Urinary bladder (tissue), 4 donors: ENCODE measurements around the gene TMC2. TPM values are rescaled to one million over a fixed set of nuclear protein-coding genes. Genes with fewer than 3 reads are reported as not detected.
A peak's percentile ranks its signal among the peaks of the same experiment; 100 is the strongest.

Source experiments
- DNase-seq: peaks from one replicate; pipeline ENCODE4 v3.0.0-alpha.2; 2015; ENCODE audit errors: extremely low spot score
- H3K27ac ChIP-seq: one replicate; pipeline ENCODE4 v1.5.1; 2013; ENCODE audit warnings: low read depth, mild to moderate bottlenecking, moderate library complexity
- H3K36me3 ChIP-seq: one replicate; pipeline ENCODE4 v1.6.1; 2013; ENCODE audit warnings: mild to moderate bottlenecking, moderate library complexity; ENCODE audit not compliant: insufficient read depth
- H3K4me1 ChIP-seq: one replicate; pipeline ENCODE4 v1.6.1; 2013; ENCODE audit warnings: mild to moderate bottlenecking, moderate library complexity; ENCODE audit not compliant: insufficient read depth
- H3K4me3 ChIP-seq: one replicate; pipeline ENCODE4 v1.5.1; 2013; ENCODE audit warnings: low read depth, low read length
- WGBS: extraction: QIAGEN DNeasy Blood & Tissue Kit; methylation state at CpG from one replicate; pipeline ENCODE4 v1.1.7; 2013; 5-methylcytosine and 5-hydroxymethylcytosine counted together
- polyA plus RNA-seq: library from polyadenylated mRNA; stranded (reverse); fragments of 200-250 nt; gene quantifications from one replicate; pipeline ENCODE4 v1.2.3, GENCODE V29; 2013
- total RNA-seq: library from RNA; depleted of rRNA; stranded (reverse); fragments of >200 nt; gene quantifications from one replicate; pipeline ENCODE4 v1.2.3, GENCODE V29; 2014
- donor health status: healthy with polysubstance abuse.
- donor health status: healthy.

TMC2 gene
- total and polyA plus RNA-seq, 2 donors: 0.16 to 0.34 TPM

DNA sequence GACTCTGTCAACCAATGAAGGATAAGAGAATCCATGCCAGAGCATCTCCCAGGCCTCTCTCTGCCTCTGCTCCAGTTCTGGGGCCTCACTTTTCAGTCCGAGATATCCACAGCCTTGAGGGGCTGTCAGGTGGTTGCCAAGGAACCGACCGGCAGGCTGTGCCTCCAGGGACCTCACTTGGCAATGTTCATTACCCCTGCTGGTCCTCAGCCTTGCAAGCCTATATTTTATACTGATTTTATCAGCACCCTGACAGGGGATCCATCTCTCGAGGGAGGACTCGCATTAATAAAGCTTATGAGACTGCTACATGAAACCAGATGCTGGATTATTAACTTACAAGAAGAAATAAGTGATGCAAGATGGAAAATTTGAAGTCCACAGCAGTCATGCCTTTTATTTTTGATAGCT is 39.9 kb downstream of the TMC2 start:
- 25% methylated on average over 5 of the region's 5 CpGs for WGBS
- peak; percentile 51 for DNase-seq

DNA sequence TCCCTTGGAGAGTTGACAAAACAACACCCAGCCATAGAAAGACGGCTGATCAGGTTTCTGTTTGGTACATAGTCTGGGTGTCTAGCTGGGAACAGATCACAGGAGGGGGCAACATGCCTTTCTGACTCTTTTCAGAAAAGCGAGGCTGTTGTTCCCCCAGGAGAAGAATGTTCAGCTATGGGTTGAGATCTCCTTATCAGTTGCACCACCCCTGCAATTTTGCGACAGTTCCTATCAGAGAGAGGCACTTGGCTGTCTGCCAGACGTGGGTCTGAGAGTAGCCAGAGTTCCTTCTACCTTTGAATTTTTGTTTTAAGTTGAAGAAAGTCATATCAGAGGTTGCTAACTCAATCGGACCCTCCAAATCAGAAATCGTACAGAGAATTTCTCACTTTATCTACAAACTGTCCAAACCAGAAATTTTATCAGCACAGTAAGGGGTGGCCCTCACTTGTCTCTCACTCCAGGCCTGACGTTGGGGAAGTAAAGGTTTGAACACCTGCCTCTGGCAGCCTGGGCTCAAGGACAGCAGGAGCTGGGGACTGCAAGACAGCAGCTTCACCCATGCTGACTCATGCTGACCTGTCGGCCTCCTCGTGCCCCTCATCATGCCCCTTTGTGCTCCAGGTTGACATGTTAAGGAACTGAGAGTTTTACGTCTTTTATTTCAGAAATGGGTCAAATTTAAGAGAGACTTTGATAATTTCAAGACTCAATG is 42.3 kb downstream of the TMC2 start:
- Histone ChIP-seq H3K36me3 (no peaks in the 10 kb centered on the region), H3K4me3 (no peak overlapping the region), H3K4me1 (no peaks in the 10 kb centered on the region), H3K27ac (no peak overlapping the region)
- WGBS: 25% methylated on average over 10 of the region's 10 CpGs
- DNase-seq: no peak

More for the DNA sequence above, 39.9 kb downstream of the TMC2 start:
- Histone ChIP-seq H3K27ac (no peak overlapping the region), H3K4me3 (no peak overlapping the region), H3K4me1 (no peaks in the 10 kb centered on the region), H3K36me3 (no peaks in the 10 kb centered on the region)

DNA sequence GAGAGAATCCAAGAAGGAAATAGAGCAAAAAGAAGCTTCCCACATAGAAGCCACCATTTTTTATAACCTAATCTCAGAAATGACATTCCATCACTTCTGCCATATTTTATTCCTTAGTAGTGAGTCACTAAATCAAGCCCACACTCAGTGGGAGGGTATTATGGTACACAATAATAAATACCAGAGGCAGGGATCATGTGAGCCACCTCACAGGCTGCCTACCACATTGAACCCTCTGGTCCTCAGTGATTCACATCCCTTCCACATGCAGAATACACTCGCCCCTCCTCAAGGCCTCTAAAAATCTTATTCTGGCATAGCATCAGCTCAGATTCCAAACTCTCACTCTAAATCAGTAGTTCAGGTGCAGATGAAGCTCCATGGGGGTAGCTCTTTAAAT is 49.4 kb downstream of the TMC2 start:
- Histone ChIP-seq H3K27ac (no peak overlapping the region), H3K4me3 (no peak overlapping the region), H3K4me1 (no peaks in the 10 kb centered on the region), H3K36me3 (no peaks in the 10 kb centered on the region)
- WGBS: 59% methylated on average over 1 of the region's 1 CpG
- DNase-seq: no peak

DNA sequence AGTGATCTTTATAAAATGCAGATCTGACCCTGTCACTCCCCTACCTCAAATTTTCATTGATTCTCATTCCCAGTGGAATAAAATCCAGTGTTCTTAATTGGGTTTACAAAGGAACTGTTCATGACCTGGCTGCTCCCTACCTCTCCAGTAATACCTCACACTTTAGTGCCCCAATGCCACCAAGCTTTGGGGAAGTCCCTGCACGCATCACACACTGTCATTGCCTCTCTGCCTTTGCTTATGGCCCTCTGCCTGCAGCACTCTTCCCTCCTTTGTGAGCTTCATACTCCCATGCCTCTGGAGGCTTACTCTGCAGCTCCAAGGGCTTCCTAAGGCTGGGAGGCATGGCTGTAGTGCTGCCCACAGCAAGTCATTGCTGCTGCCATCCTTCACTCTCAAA is 57.4 kb downstream of the TMC2 start:
- no peak overlapping the region for H3K4me3 ChIP-seq
- no peaks in the 10 kb centered on the region for H3K4me1 ChIP-seq
- DNase-seq: no peak
- WGBS: 65% methylated on average over 1 of the region's 1 CpG
- no peak overlapping the region for H3K27ac ChIP-seq
- no peaks in the 10 kb centered on the region for H3K36me3 ChIP-seq

DNA sequence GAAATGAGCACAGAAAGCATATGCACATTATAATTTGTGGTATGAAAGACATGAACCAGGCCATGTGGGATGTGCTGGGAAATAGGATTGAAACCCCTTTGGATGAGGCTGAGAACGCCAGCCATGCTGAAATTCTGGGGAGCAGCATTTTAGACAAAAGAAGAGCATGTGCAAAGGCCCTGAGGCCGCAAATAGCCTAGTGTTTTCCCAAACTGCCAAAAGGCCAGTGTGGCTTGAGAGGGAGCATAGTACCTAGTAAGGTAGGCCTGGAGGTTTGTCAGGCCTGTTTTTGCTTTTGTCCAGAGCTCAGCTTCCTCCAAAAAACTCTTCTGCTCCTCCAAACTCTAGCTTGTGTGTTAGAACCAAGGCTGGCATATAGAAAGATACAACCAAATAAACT is 58.7 kb downstream of the TMC2 start:
- no peaks in the 10 kb centered on the region for H3K4me1 ChIP-seq
- no peaks in the 10 kb centered on the region for H3K36me3 ChIP-seq
- 87% methylated on average over 2 of the region's 2 CpGs for WGBS
- no peak overlapping the region for H3K4me3 ChIP-seq
- H3K27ac ChIP-seq: no peak overlapping the region
- no peak for DNase-seq

DNA sequence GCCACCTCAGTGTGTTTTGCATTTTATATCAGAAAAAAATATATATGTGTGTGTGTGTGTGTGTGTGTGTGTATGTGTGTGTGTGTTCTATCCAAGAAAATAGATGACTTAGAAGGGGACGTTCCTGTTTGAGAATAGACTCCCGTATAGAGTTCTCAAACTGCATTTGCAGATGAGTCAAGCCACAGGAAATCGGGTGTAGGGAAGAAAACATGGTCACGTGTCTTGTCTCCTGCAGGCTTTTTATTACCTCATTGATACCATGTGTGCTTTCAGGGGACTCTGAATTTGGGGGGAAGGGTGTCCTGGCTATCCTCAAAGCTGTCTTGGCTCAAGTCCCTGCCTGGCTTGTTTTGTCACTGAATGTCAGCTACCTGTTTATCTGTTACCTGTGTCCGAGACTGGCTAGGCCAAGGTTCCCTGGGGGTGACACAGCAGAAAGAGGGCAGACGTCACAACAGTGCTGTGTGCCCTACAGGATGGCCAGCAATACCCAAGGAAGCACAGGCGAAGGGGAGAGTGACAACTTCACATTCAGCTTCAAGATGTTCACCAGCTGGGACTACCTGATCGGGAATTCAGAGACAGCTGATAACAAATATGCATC is 60.4 kb downstream of the TMC2 start:
- Histone ChIP-seq H3K4me1 (no peaks in the 10 kb centered on the region), H3K36me3 (no peaks in the 10 kb centered on the region), H3K27ac (no peak overlapping the region), H3K4me3 (no peak overlapping the region)
- DNase-seq: no peak
- 34% methylated on average over 8 of the region's 8 CpGs for WGBS

DNA sequence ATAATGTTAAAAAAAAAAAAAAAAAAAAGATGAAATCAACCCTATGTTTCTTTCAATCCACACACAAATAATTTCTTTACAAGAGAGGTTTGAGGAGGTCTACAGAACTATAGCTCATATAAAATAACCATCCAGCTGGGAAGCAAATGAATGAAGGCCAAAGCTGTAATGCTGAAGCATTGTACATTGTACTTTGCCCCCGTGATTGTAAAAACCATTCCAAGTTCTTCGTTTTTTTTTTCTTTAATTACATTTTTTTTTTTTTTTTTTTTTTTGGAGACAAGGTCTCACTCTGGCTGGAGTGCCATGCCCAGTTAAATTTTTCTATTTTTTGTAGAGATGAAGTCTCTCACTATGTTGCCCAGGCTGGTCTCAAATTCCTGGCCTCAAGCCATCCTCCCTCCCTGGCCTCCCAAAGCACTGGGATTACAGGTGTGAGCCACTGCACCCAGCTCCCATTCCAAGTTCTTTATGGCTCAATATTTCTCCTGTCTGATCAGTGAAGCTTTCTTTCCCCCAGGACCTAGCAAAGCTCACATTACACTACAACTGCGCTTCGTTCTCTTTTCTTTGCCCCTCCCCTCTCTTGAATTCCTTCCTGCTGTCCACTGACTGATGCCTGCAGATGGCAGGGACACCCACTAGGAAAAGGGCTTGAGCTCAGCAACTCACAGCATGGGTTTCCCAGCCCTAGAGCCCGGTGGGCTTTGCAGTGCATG is 63.1 kb downstream of the TMC2 start:
- no peaks in the 10 kb centered on the region for H3K36me3 ChIP-seq
- no peak overlapping the region for H3K4me3 ChIP-seq
- no peak overlapping the region for H3K27ac ChIP-seq
- DNase-seq: no peak
- no peaks in the 10 kb centered on the region for H3K4me1 ChIP-seq
- WGBS: 30% methylated on average over 5 of the region's 5 CpGs

DNA sequence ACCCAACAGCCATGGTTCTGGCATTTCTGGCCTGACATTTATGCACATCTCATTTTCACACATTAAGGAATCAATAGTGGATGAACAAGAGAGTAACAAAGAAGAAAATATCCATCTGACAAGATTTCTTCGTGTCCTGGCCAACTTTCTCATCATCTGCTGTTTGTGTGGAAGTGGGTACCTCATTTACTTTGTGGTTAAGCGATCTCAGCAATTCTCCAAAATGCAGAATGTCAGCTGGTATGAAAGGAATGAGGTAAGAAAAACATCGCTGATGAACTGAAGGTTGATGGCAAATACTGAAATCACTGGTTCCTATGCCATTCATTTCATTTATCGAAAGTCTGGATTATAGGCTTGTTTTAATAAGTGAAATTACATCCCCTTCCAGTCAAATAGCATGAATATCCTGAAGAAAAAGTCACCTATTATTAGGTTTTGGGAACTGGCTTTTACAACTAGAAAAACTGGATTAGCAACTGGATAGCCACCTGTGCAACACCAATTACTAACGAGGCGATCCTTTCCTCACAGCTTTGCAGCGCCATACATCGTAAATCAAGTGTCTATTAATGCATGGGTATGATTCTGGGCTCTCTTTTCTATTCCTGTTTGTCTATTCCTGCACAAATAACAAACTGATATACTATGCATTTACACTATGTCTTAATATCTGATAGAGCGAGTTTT is 65.8 kb downstream of the TMC2 start:
- Histone ChIP-seq H3K27ac (no peak overlapping the region), H3K36me3 (no peaks in the 10 kb centered on the region), H3K4me3 (no peak overlapping the region), H3K4me1 (no peaks in the 10 kb centered on the region)
- DNase-seq: no peak
- 80% methylated on average over 9 of the region's 9 CpGs for WGBS

DNA sequence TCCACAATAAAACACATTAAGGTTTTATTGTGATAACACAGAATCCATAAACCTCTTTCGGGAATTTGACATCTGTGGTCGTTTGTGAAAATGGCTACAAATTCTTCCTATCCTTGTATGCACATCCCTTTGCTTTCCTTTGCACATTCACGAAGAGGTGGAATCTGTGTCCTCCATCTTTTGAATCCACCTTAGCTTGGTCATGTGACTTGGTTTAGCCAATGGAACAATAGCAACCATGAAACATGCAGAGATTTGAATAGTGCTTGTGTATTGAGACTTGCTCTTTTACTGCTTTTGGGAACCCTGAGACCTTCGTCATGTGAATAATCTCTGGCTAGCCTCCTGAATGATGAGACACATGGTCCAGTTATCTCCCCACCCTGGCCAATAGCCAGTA is 66.4 kb downstream of the TMC2 start:
- no peak overlapping the region for H3K4me3 ChIP-seq
- WGBS: 78% methylated on average over 4 of the region's 4 CpGs
- no peak for DNase-seq
- no peaks in the 10 kb centered on the region for H3K4me1 ChIP-seq
- H3K36me3 ChIP-seq: no peaks in the 10 kb centered on the region
- no peak overlapping the region for H3K27ac ChIP-seq

DNA sequence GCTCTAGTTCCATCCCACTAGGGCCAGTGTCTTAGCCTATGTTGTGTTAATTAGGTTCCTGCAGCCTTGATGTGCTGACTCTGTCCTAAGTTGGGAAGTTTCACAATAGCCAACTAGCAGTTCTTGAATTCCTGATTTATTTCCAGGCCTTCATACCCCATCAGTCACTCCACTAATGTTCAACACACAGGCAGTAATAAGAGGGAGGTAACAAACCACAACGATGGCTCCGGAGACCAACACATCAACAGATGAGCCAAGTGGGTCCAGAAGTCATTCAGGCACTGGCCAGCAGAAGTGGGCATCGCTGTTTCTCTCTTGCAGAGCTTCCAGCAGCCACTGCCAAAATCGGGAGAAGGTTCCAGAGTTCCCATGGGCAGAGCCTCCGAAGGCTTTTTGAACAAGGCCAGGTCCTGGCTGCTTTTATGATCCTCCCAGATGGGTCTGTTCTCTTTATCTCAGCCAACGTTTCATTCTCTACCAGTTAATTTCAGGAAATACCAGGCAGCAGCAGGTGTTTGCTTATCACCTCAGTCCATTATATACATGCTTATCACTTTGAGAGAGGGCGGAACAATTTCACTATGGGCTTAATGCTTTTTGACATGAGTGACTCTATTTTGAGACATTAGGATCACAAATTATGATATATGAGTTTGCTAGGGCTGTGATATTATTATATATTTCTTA is 67.6 kb downstream of the TMC2 start:
- DNase-seq: no peak
- no peaks in the 10 kb centered on the region for H3K36me3 ChIP-seq
- H3K4me1 ChIP-seq: no peaks in the 10 kb centered on the region
- no peak overlapping the region for H3K27ac ChIP-seq
- no peak overlapping the region for H3K4me3 ChIP-seq
- WGBS: 69% methylated on average over 7 of the region's 7 CpGs

DNA sequence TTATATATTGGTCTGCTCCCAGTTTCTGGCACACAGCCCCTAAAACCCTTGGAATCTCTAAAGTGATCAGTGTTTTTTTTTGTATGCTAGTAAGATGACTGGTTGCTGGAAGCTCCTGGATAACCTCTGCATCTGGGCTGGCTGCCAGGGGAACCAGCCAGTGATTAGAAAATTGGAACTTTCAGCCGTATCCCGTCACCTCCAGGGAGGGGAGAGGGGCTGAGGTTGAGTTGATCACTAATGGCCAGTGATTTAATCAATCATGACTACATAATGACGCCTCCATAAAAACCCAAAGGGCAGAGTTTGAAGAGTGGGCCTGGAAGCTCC is 68.1 kb downstream of the TMC2 start:
- no peaks in the 10 kb centered on the region for H3K4me1 ChIP-seq
- WGBS: 54% methylated on average over 3 of the region's 3 CpGs
- no peak overlapping the region for H3K27ac ChIP-seq
- no peak overlapping the region for H3K4me3 ChIP-seq
- DNase-seq: peak; percentile 3
- H3K36me3 ChIP-seq: no peaks in the 10 kb centered on the region

DNA sequence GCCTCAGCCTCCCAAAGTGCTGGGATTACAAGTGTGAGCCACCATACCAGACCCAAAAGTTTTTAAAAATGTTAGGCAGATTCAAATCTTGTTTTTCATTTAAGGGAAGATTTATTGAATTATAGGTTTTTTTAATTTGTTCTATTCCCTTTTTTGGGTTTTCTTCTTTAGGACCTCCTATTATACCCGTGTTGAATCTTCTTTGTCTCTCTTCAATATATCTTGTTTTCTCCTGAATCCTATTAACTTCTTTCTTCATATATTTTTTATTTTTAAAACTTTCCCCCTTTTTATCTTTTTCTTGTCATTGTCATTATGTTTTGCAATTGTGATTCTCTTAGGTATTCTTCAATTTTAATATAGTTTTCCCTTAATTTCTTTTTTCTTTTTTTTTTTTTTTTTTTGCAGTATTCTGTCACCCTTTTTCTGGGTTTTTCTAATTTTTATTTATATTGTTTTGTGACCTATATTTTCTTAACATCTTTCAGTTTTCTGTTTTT is 70.2 kb downstream of the TMC2 start:
- 97% methylated on average over 1 of the region's 1 CpG for WGBS
- DNase-seq: no peak
- Histone ChIP-seq H3K36me3 (no peaks in the 10 kb centered on the region), H3K4me1 (no peaks in the 10 kb centered on the region), H3K27ac (no peak overlapping the region), H3K4me3 (no peak overlapping the region)

DNA sequence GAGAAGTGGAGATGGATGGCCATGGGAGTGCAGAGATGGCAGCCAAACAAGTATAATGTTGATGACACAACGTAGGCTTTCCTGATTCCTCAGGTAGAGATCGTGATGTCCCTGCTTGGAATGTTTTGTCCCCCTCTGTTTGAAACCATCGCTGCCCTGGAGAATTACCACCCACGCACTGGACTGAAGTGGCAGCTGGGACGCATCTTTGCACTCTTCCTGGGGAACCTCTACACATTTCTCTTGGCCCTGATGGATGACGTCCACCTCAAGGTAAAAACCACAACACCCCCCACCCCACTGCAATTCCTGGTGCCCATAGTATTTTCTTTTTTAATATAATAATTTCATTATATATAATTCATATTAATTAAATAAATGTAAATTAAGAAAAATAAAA is 74.0 kb downstream of the TMC2 start:
- Histone ChIP-seq H3K4me1 (no peaks in the 10 kb centered on the region), H3K27ac (no peak overlapping the region), H3K4me3 (no peak overlapping the region), H3K36me3 (no peaks in the 10 kb centered on the region)
- no peak for DNase-seq
- WGBS: 87% methylated on average over 6 of the region's 6 CpGs
